ENCODE measurements around the gene PAPPA2. TPM values are rescaled to one million over a fixed set of nuclear protein-coding genes. Genes with fewer than 3 reads are reported as not detected.

Gene PAPPA2
- total and polyA plus RNA-seq, 2 donors (not counting 1 experiment from before 2014, with no cell fraction given): not detected

DNA sequence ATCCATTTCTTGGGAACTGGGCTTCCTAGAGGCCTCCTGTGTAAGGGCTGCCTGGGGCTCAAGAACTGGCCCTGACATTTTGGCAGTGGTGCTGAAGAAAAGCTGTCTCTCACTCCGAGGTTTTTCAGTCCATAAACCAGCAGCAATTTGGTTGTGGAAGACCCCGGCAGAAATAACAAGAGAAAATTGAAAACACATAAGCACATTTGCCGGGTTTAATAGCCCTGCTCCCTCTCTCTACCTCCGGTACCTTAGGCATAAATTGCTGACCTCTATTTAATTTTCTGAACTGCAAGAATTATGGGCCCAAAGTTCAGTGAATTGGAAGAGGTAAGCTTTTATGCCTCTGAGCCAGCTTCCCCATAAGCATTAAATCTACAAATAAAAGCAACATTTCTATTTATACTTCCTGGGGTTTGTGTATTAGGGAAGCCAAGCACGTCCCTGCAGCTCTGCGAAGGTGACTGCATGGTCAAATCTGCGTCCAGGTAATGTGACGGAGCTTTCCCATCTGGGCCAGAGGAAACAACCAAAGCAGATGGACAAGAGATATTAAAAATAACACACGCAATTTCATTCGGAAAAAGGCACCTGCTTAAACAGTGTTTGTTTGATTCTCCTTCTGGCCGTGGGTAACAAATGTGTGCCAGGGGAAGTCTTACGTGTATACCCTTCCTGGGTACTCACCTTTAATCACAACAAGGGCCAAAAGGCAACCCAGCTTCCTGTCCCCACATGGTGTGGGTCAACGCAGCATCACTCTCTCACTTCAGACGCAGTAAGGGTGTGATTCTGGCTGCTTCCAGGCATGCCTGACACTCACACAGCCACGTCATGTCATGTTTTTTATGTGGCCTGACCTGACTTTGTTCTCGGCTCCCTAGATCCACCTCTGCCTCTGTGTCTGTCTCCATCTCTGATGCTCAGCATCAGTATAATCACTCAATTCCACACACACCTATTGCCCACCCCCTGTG lies 69.2 kb downstream of the PAPPA2 start:
- Histone ChIP-seq H3K4me3 (ENCODE audit: control extremely low read depth in 1 of 5, extremely low read depth in 1 of 5, insufficient read depth in 1 of 5, low read depth in 2 of 5, low read length in 4 of 5) (no peak overlapping the region), H3K79me2 (ENCODE audit: control insufficient read depth, insufficient read depth, low read length) (no peaks in the 10 kb centered on the region), H3K27me3 (replicated peaks in 1 of 4; ENCODE audit: control extremely low read depth in 1 of 4, control insufficient read depth in 3 of 4, insufficient read depth in 4 of 4, low read length in 3 of 4) (no peaks in the 10 kb centered on the region), H3K4me2 (replicated peaks; ENCODE audit: low read depth, low read length, poor library complexity, severe bottlenecking) (no peak overlapping the region), H3K9me3 (ENCODE audit: control extremely low read depth in 1 of 3, control insufficient read depth in 2 of 3, insufficient read depth in 1 of 3, low read length in 2 of 3) (peaks cover 0 to 3% (median 0%) of the 10 kb centered on the region in 3 donors), H3K4me1 (ENCODE audit: control insufficient read depth in 2 of 2, insufficient read depth in 2 of 2, low read length in 2 of 2) (no peaks in the 10 kb centered on the region), H3K9ac (ENCODE audit: low read length) (no peak overlapping the region), H4K20me1 (ENCODE audit: control insufficient read depth, insufficient read depth, low read length, poor library complexity, severe bottlenecking) (no peaks in the 10 kb centered on the region), H2AFZ (ENCODE audit: insufficient read depth, low read depth, low read length, poor library complexity, severe bottlenecking) (no peak overlapping the region), H3K27ac (ENCODE audit: low read length in 2 of 2) (no peak overlapping the region), H3K36me3 (replicated peaks in 1 of 2; ENCODE audit: control extremely low read depth in 1 of 2, control insufficient read depth in 1 of 2, extremely low read depth in 1 of 2, insufficient read depth in 2 of 2, low read length in 1 of 2) (no peaks in the 10 kb centered on the region)
- Mint-ChIP-seq H3K9me3 (ENCODE audit: insufficient read depth) (no peaks in the 10 kb centered on the region), H3K27me3 (peaks cover 8% of the 10 kb centered on the region), H3K4me1 (no peaks in the 10 kb centered on the region), H3K4me3 (no peak overlapping the region), H3K27ac (no peak overlapping the region)
- TF ChIP-seq EZH2 (IDR thresholded peaks at IDR 0.05; ENCODE audit: borderline replicate concordance, insufficient read depth, low read depth, low read length, poor library complexity, severe bottlenecking): no peak
- TF ChIP-seq, protein P1, sequence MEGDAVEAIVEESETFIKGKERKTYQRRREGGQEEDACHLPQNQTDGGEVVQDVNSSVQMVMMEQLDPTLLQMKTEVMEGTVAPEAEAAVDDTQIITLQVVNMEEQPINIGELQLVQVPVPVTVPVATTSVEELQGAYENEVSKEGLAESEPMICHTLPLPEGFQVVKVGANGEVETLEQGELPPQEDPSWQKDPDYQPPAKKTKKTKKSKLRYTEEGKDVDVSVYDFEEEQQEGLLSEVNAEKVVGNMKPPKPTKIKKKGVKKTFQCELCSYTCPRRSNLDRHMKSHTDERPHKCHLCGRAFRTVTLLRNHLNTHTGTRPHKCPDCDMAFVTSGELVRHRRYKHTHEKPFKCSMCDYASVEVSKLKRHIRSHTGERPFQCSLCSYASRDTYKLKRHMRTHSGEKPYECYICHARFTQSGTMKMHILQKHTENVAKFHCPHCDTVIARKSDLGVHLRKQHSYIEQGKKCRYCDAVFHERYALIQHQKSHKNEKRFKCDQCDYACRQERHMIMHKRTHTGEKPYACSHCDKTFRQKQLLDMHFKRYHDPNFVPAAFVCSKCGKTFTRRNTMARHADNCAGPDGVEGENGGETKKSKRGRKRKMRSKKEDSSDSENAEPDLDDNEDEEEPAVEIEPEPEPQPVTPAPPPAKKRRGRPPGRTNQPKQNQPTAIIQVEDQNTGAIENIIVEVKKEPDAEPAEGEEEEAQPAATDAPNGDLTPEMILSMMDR (IDR thresholded peaks at IDR 0.05): no peak
- 69% methylated on average over 12 of the region's 16 CpGs for WGBS (ENCODE audit: insufficient coverage)
- intact Hi-C loops (cut with micrococcal nuclease): no loop called here
- POLR2A ChIA-PET: no interaction called here
- ATAC-seq (ENCODE audit: low read depth) (no peak), DNase-seq (no peak)
- CTCF ChIA-PET: no interaction called here

DNA sequence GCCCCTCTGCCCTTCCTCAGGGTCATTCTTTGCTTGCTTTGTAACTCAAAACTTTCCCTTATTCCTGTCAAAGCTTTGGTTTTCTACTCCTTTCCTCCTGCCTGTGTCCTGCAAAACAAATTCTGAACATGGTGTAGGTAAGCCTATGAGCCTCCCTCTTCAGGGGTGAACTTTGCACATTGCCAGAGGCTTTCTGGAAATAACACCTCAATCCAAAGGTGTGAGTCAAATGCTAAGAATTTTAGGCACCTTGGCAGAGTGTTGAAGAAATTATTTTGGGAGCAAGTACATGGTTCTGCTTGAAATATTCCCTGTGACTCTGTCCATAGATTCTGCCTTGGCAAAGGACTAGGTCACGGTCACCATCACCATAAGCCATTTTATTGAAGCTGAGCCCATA lies 70.0 kb downstream of the PAPPA2 start:
- Histone ChIP-seq H3K27ac (ENCODE audit: low read length in 2 of 2) (no peak overlapping the region), H3K4me3 (ENCODE audit: control extremely low read depth in 1 of 5, extremely low read depth in 1 of 5, insufficient read depth in 1 of 5, low read depth in 2 of 5, low read length in 4 of 5) (no peak overlapping the region), H3K4me2 (replicated peaks; ENCODE audit: low read depth, low read length, poor library complexity, severe bottlenecking) (no peak overlapping the region), H3K79me2 (ENCODE audit: control insufficient read depth, insufficient read depth, low read length) (no peaks in the 10 kb centered on the region), H4K20me1 (ENCODE audit: control insufficient read depth, insufficient read depth, low read length, poor library complexity, severe bottlenecking) (no peaks in the 10 kb centered on the region), H3K27me3 (replicated peaks in 1 of 4; ENCODE audit: control extremely low read depth in 1 of 4, control insufficient read depth in 3 of 4, insufficient read depth in 4 of 4, low read length in 3 of 4) (no peaks in the 10 kb centered on the region), H3K4me1 (ENCODE audit: control insufficient read depth in 2 of 2, insufficient read depth in 2 of 2, low read length in 2 of 2) (no peaks in the 10 kb centered on the region), H3K36me3 (replicated peaks in 1 of 2; ENCODE audit: control extremely low read depth in 1 of 2, control insufficient read depth in 1 of 2, extremely low read depth in 1 of 2, insufficient read depth in 2 of 2, low read length in 1 of 2) (no peaks in the 10 kb centered on the region), H2AFZ (ENCODE audit: insufficient read depth, low read depth, low read length, poor library complexity, severe bottlenecking) (no peak overlapping the region), H3K9ac (ENCODE audit: low read length) (no peak overlapping the region), H3K9me3 (ENCODE audit: control extremely low read depth in 1 of 3, control insufficient read depth in 2 of 3, insufficient read depth in 1 of 3, low read length in 2 of 3) (peaks cover 0 to 3% (median 0%) of the 10 kb centered on the region in 3 donors)
- CTCF ChIA-PET: no interaction called here
- H3K27ac Mint-ChIP-seq: no peak overlapping the region
- H3K4me3 Mint-ChIP-seq: no peak overlapping the region
- no peaks in the 10 kb centered on the region for H3K9me3 Mint-ChIP-seq (ENCODE audit: insufficient read depth)
- POLR2A ChIA-PET: no interaction called here
- DNase-seq (no peak), ATAC-seq (ENCODE audit: low read depth) (no peak)
- H3K27me3 Mint-ChIP-seq: peaks cover 8% of the 10 kb centered on the region
- TF ChIP-seq, protein P1 (IDR thresholded peaks at IDR 0.05): no peak
- TF ChIP-seq EZH2 (IDR thresholded peaks at IDR 0.05; ENCODE audit: borderline replicate concordance, insufficient read depth, low read depth, low read length, poor library complexity, severe bottlenecking): no peak
- H3K4me1 Mint-ChIP-seq: no peaks in the 10 kb centered on the region
- WGBS (ENCODE audit: insufficient coverage): no CpG with 5 or more reads among the region's 1 CpG
- intact Hi-C loops (cut with micrococcal nuclease): no loop called here

Measured in B cell (primary cell).